Activated CD4-positive, alpha-beta T cell treated with anti-CD3 and anti-CD28 coated beads, Interleukin-10, Interleukin-2, amounts not matched to agents 100 ng/mL and 50 ng/mL, durations not matched to agents 16 hours and 8 hours (primary cell): ENCODE measurements around the gene ZC3HAV1.
"Not testable (repeated sequence)": the region's sequence is repeated elsewhere in the genome, so short reads cannot be mapped to it uniquely, and the experiment has no call there.

Experiments used
- DNase-seq: peaks from one replicate; pipeline ENCODE4 v3.0.0-alpha.2; 2020

Gene ZC3HAV1

DNA sequence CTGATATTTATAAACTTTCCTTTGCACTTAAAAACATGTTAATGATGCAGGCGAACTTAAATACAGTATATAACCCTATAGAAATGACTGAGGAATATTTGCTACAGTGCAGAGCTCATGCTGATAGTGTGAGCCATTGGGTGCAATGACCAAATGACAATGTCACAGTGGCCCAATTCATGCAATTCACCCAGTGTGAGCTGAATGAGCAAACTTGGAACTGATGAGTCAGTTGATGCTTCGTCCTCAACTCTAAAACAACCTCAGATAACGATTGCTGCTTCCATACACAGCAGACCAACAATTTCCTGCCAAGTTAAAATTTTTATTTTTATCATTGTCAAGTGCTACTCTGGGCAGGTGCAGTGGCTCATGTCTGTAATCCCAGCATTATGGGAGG lies 61.5 kb downstream of the ZC3HAV1 start:
- peak; percentile 86 for DNase-seq

DNA sequence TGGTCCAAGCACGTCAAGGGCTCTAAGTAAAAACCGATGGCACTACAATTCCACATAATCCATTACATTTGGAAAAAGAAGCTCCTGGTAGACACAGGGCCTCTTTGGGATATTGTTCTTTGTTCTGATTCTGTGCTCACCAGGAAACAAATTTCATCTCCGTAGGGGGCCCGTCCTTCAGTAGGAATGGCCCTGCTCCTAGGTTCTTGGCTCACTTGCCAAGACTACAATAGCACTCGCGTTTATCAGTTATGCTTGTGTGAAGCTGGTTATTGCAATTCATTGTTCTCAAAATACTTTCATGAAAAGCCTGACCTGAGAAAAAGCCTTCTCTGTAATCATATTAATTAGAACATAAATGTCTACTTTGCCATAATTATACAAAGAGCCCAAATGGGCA lies 63.4 kb downstream of the ZC3HAV1 start:
- DNase-seq = no peak

DNA sequence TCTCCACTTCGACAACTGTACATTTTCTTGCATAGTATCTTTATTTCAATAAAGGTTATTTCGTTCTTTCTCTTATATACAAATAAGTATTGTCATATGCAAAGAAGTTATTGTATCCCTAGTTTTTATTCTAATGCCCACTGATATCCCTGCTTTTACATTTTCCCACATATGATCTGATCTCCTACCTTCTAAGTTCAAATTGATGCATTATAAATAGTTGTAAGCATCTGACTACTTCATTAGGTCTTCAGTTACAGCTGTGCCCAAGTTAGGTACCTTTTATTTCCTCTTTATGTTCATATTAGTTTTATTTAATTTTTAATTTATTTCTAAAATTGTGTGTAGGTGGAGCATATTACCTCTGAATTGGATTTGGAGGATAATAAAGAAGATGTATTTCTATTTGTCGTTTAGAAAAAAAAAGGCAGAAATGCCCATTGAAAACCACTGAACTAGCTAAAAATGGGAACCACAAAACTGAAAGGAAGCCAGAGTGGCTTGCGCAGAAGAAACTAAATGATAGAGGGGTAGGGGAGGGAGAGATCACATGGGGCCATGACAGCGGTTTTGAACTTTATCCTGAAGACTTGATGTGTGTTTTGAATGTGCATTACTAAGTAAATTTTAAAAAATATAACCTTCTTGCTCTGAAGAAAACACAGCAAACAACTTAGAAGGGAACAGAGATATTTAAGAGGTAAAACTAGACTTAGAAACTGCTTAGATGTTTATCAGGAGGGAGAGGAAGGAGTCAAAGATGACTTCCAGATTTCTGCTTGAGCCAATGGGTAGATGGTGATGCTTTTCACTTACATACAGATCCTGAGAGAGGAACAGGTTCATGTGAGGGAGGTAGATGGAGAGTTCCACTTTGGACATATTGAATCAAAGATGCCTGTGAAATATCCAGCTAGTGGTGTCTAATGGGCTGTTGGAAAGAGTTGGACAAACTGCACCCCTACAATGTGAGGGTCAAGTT lies 64.4 kb downstream of the ZC3HAV1 start:
- DNase-seq = peak; percentile 66

DNA sequence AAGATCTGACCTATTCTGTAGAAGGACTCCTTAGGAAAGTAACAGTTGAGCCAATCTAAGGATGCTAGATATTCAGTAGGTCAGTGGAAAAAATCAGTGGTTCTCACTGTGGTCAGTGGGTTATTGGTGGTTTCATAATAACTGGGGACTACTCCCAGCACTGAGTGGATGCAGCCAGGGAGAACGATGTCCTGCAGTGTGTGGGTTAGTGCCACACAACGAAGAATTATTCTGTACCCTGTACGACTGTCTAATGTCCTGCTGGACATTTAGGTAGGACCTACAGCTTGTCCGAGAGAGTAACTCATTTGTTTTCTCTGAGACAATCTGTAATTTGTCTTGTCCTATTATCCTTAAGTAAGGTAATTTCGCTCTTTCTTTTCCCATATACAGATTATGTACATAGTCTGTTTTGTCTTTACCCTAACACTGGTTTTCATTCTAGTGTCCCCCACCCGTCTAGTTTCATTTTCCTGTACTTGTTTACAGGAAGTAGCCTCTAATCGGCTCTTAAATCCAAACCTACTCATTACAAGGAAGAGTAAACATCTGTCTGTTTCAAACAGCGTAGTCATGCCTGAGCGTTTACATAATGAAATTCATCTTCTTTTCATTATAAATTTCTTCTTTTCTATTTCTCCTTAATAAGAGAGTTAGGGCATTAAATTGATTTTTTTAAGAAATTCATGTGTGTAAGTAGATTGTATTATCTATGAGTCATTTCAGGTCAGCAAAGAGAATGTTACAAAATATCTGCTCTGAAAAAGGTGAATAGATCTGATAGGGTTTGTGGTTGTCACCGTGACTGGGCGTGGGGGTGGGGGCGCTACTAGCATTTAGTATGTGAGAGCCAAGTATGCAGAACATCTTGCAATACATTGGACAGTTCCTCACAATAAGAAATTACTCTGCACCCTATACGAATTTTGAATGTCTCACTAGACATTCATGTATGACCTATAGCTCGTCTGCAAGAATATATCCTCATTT lies 65.4 kb downstream of the ZC3HAV1 start:
- peak; percentile 84 for DNase-seq

DNA sequence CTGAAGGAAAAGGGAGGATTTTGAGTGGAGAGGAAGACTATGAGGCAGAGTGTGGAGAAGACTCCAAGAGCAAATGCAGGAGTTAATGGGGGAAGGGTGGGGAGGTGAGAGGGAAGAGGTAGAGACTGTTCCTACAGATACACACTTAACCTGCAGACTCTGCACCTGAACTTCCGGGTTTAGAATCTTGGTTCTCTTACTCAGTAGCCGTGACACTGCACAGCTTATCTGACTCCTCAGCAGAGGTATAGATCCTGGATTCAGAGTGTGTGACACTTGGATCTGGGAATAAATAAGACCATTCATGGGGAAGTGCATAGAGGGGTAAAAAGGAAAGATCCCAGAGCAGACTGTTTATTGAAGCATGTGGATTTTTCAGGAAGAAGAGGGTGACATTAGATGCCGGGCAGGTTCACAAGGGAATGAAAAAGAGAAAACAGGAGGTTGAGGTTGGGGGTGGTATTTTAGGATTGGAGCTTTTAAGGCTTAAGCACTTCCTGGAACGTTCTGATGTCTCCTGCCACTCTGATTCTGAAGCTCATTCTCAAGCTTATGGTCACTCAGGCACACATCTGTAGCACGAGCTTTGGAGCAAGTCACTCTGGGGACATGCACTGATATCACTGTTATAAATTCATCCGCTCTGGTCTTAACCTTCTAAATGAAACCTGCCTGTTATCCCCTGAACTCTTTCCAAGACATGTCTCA lies 68.0 kb downstream of the ZC3HAV1 start:
- DNase-seq = no peak

DNA sequence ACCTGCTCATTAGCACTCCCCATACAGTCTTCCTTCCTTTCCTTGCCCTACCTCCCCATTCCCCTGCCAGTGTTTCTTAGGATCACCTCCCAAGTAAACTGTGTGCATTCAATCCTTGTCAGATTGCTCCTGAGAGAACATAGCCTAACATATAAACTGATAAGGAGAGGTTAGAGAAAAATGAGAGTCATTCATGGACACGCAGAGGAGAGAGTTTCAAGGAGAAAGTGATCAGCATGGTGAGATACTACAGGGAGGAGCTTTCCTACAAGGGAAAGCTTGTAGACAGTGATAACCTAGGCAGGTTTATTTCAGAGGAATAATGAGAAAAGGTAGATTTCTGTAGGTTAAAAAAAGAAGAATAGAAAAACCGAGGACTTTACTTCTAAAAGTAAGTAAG lies 70.8 kb downstream of the ZC3HAV1 start:
- no peak for DNase-seq

DNA sequence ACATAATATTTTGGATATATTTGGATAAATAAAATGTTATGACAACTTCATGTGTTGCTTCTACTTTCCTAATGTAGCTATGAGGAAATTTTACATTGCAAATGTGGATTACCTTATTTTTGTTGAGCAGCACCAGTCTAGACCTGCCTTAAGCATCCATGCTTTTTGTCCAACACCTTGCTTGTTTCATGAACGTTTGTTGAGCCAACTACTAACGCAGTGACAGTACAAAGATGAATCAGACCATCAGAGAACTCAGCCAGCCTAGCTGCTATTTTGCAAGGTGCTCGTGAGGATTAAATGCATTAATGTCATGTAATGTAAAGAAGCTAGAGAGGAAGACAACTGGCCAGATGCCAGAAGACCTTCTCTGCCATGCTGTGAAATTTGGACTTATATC lies 72.6 kb downstream of the ZC3HAV1 start:
- DNase-seq = no peak

DNA sequence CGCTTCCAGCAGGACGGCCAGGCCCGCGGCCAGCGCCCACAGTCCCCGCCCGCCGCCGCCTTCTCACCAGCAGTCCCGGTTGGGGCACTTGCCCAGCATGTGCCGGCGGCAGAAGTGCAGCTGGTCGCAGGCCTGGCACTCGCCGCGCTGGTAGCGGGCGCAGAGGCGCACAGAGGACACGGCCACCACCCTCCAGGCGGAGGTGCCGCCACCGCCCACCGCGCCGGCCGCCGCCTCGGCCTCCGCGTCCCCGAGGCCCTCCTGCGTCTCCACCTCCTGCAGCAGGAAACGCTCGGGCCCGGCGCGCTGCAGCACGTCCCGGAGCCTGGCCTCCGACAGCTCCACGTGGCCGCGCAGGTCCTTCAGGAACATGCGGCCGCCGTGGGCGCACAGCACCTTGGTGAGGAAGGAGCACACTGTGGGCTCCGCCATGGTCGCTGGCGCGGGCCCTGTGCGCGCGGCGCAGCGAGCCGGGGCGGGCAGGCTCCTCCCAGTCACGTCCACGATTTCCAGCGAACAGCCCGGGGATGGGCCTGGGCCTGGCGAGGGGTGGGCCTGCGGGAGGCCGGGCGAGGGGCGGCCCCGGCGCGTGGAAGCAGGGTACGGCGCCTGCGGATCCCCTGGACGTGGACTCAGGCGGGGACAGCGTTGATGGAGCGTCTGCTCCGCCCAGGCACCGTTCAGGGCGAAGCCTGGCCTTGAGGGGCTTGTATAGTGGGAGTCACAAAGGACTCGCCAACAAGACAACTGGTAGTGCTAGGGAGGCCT lies 73.8 kb downstream of the ZC3HAV1 start, which contains the start of gene ZC3HAV1L:
TSS of gene ZC3HAV1L (minus strand) at position 457 of the 768 bp plus-strand sequence. CDS start at position 432, 25 bp downstream.
- peak; percentile 81 for DNase-seq

DNA sequence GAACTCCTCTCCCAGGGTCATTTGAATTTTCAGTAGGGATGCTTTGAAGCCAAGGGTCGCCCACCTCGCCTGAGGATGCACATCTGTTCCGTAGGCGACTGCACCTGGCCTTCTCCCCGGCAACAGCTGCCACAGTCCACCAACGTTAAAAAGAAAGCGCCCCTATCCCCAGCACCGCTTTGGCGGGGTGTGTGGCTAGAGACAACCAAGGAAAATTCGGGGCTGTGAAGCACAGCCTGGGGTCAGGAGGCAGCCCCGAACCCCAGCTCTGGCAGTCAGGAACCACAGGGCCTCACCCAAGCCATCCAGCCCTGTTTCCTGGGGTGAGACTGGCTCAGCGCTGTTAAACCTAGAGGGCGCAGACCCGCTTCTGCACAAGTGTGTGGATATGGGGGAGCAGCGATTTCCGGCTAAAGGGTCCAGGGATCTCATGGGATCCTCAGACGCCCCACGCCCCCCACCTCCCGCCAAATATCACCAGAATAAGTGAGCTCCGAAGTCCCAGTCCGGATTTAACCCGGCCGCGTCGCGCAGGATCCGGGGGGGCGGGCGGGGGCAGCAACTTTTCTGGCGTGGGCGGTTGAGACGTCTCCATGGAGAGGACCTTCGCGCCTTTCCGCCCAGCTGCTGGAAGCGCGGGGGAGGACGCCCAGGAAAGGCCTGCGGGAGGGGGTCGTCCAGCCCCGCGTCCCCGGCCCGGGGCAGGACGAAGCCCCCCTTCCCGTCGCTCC lies 74.5 kb downstream of the ZC3HAV1 start:
- DNase-seq = peak; percentile 49

DNA sequence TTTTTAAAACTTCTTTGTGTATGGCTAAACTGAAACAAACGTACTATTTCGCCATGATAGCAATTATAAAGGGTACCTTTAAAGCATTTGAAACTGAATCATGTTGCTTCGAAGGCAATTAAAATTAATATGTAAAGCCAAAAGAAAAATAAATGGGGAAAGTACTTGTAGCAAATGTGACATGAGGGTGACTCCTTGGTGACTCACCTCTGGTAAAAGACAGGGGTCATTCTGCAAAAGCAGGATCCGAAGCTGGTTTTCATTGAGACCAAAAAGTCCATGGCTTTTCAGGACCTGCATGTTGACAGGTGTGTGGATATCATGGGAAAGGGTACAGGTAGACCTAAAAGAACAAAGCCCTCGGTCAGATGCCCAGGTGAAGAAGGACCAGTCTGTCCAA lies 75.2 kb downstream of the ZC3HAV1 start:
- DNase-seq = no peak

DNA sequence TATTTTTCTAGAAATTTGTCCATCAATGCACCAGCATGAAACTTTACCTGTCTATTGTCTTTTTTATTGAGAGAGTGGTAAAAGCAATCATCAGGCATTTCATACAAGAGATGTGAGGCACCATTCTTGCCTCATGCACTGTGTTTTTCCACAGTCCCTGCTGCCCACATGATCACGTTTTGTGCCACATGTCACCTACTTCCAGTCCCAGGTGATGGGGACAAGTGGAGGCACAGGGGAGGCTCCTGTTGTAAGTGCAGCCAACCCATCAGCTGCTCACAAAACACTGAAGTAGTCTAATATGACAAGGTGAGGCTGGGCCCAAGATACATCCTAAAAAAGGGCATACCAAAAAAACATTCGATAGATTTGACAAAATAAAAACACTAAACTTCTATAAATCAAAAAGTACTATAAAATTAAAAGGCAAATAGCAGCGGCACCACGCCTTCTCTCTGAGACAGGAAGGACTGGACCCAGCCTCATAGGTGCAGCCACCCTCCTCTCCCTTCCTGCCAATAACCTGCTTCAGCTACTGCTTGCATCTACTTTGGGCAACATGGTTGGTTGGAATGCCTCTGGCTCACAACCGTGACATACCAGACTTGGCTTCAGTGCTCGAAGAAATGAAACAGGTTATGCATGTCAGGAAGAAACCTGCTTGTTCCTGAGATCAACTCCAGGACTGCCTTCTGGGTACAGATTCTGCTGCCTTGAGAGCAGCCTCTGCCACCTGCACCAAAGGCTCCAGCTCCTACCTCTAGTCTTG lies 76.0 kb downstream of the ZC3HAV1 start:
- no peak for DNase-seq

DNA sequence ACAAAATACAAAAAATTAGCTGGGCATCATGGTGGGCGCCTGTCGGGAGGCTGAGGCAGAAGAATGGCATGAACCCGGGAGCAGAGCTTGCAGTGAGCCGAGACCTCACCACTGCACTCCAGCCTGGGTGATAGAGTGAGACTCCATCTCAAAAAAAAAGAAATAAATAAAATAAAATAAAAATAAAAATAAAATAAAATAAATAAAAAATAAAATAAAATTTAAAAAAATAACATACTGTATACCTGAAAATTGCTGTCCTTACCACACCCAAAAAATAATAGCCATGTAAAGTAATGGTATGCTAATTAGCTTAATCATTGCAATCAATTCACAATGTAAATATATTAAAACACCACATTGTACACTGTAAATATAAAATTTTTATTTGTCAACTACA lies 77.0 kb downstream of the ZC3HAV1 start:
- no peak for DNase-seq

DNA sequence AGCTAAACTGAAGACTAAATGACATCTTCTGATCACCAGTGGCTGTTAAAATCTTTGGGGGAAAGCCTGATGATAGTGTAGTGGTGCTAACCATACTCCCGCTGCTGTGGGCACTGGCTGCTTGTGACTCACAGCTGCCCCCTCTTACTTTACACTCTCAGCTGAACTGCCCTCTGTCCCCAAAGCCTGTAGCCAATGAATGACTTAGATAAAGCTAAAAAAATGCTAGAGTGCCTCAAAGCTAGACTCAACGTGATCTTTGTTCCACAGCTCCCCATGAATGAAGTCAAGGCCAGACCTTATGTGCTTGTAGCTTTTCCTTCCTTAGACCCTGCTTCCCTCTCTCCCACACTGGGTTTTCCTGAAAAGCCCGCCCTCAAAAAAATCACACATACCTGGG lies 80.2 kb downstream of the ZC3HAV1 start:
- no peak for DNase-seq

DNA sequence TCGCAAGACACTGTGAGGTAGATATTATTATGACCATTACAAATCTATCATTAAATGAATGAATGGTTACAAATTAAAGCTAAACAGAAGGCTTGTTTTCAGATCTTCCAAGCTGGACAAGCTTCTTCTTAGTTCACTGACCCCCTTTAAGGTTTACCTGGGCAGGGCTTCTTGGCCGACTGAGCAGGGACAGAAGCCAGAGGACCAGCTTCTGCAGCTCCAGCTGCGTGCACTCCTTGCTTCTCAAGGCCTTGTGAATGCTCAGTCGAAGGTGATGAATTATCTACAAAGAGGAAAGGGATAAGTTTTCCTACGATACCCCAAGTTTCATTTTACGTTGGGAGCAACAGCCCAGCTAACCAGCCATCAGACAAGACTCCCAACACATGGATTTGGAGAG lies 83.0 kb downstream of the ZC3HAV1 start:
- DNase-seq = no peak

DNA sequence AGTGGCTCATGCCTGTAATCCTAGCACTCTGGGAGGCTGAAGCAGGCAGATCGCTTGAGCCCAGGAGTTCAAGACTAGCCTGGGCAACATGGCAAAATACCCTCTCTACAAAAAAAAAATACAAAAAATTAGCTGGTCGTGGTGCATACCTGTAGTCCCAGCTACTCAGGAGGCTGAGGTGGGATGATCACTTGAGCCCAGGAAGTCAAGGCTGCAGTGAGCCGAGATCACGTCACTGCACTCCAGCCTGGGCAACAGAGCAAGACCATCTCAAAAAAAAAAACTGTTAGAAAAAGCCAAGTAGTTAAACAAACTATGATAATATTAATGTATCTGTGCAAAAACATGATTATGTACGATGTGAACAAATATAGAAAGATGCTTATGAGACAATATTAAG lies 83.7 kb downstream of the ZC3HAV1 start:
- DNase-seq = not testable (repeated sequence)

DNA sequence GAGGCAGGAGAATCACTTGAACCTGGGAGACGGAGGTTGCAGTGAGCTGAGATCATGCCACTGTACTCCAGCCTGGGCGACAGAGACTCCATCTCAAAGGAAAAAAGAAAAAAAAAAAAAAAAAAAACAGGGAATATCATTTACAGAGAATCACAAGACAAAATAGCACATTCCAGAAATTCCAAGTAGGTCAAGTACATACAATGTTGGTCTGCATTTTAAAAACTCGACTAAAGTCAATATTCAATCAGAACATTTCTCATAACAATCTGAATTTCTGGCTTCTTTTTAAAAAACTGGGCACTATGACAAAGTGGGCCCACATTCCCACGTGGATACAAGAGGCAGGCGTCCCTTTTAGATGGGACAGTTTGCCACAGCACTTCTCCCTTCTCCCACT lies 86.4 kb downstream of the ZC3HAV1 start:
- DNase-seq = no peak

DNA sequence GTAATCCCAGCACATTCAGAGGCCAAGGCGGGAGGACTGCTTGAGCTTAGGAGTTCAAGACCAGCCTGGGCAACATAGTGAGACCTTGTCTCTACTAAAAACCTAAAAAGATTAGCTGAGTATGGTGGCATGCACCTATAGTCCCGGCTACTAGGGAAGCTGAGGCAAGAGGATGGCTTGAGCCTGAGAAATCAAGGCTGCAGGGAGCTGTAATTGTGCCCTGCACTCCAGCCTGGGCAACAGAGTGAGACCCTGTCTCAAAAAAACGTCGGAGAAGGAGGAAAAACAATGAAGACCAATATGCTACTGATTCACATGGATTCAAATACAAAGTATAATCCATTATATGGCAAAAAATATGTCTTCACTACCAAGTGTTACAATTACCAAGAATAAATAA lies 87.2 kb downstream of the ZC3HAV1 start:
- DNase-seq = no peak

DNA sequence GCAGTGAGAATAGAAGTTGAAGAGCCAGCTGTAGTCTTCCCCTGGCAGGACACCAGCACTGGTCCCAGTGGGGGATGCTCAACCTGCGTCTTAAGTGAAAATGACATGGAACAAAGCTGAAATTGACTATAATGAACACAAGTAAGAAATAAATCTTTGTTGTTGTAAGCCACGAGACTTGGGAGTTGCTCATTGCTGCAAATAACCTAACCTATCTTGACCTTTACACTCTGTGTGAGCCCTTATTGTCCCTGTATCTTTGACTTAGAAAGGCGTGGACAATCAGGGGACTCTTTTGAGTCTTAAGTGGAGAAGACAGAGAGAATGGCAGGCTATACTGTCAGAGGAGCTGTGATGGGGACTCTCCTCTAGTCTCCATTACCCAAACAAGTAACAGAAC lies 90.6 kb downstream of the ZC3HAV1 start:
- DNase-seq = no peak

DNA sequence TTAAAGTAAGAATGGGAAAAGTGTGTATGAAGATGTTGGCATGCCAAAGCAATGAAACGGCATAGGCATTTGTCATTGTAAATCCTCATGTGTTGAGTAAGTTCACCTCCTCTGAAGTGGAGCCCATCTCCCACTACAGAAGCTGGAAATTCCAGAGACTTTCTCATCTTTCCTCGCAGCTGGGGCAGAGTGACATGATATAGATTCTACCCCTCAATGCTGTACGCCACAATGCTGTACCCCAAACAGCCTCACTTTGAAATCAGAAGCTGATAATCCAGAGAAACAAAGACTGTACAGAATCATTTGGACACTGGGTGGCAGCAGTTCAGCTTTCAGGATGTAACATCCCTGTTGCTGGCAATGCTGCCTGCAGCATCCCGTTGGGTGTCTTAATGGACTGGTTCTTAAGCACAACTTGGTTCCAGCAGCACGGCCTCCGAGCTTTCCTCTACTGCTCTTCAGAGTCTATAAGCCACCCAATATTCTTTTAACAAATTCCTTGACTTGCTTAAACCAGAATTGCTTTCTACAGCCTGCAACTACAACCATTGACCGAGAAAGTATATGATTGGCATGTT lies 92.5 kb downstream of the ZC3HAV1 start:
- peak; percentile 76 for DNase-seq

DNA sequence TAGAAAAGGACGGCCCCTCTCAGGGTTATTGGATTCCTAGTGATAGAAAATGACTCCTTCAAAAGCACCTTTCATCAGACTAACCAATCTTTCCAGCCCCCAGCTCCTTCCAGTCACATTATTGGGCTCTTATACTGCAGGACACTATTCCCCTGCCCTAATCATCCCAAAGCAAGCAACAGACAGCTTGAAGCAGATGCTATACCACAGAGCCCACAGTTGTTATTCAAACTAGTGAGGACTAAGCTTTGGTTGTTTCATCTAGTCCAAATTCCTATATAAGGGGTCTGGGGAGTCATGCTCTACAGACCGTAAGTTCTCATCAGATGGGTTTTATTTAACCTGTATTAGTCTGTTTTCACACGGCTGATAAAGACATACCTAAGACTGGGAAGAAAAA lies 98.1 kb downstream of the ZC3HAV1 start:
- DNase-seq = no peak
